Muscle layer of colon (tissue), 2 donors: ENCODE measurements around the gene ANKRD22.

Experiments used
- H3K27ac ChIP-seq: one replicate; pipeline ENCODE4 v1.7.0; 2013; ENCODE audit warnings: low read depth, mild to moderate bottlenecking, low read length, moderate library complexity
- H3K27me3 ChIP-seq, 2 donors: one replicate each; pipeline ENCODE4 v1.7.0; 2013; ENCODE audit warnings: low read length in 2 of 2, mild to moderate bottlenecking in 2 of 2; ENCODE audit not compliant: insufficient read depth in 2 of 2, control insufficient read depth in 1 of 2
- H3K36me3 ChIP-seq: one replicate; pipeline ENCODE4 v1.7.0; 2013; ENCODE audit warnings: mild to moderate bottlenecking, low read length; ENCODE audit not compliant: insufficient read depth
- H3K4me1 ChIP-seq: one replicate; pipeline ENCODE4 v1.7.0; 2013; ENCODE audit warnings: mild to moderate bottlenecking, low read length; ENCODE audit not compliant: insufficient read depth
- H3K4me3 ChIP-seq, 2 donors: one replicate each; pipeline ENCODE4 v1.7.0; 2013; ENCODE audit warnings: low read length in 2 of 2, low read depth in 1 of 2, mild to moderate bottlenecking in 1 of 2, moderate library complexity in 1 of 2
- H3K9ac ChIP-seq: one replicate; pipeline ENCODE4 v1.7.0; 2013; ENCODE audit warnings: low read length
- H3K9me3 ChIP-seq: one replicate; pipeline ENCODE4 v1.7.0; 2013; ENCODE audit warnings: mild to moderate bottlenecking, low read length
- donor health status: abdominal sarcoma.
- donor health status: Adenocarcinoma of cecum.

Gene ANKRD22

DNA sequence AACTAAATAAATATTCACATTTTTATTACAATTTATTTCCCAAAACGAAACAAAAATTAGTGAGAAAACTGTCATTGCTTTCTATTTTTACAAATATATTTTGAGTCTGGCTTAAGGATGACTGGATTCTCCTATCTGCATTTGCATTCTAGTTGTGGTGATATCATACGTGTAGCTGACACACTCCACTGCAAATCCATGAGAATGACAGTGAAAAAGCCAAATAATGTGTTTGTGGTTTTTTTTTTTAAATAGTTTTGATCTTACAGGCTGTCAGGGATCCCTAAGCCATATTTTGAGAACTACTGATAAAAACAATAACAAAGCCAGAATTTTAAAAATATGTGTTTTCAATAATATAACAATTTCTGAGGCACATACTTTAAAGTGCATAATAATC, 22.6 kb upstream of the ANKRD22 start:
- no peak overlapping the region for H3K27ac ChIP-seq
- H3K9ac ChIP-seq = no peak overlapping the region
- H3K4me1 ChIP-seq = no peaks in the 10 kb centered on the region
- H3K9me3 ChIP-seq = no peaks in the 10 kb centered on the region
- no peaks in the 10 kb centered on the region for H3K36me3 ChIP-seq
- no peak overlapping the region for H3K4me3 ChIP-seq
- H3K27me3 ChIP-seq = no peaks in the 10 kb centered on the region

DNA sequence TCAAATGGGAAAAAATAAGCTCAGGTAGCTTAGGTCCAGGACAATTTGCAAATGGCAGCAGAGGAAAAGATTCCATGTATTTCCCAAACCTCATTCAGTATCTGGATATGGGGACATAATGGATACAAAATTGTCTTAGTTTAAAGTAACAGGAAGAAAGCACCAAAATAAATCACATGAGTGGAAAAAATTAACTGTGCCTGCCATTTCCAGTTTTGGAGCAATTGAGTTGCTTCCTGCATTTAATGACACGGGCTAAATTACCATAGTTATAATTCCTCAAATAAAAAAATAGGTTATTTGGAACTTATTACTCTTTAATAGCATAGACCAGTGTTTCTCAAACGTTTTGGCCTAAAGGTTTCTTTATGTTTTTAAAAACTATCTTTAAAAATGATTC, 22.1 kb upstream of the ANKRD22 start:
- no peaks in the 10 kb centered on the region for H3K9me3 ChIP-seq
- no peak overlapping the region for H3K9ac ChIP-seq
- no peaks in the 10 kb centered on the region for H3K27me3 ChIP-seq
- H3K4me3 ChIP-seq = no peak overlapping the region
- H3K27ac ChIP-seq = no peak overlapping the region
- no peaks in the 10 kb centered on the region for H3K4me1 ChIP-seq
- H3K36me3 ChIP-seq = no peaks in the 10 kb centered on the region

DNA sequence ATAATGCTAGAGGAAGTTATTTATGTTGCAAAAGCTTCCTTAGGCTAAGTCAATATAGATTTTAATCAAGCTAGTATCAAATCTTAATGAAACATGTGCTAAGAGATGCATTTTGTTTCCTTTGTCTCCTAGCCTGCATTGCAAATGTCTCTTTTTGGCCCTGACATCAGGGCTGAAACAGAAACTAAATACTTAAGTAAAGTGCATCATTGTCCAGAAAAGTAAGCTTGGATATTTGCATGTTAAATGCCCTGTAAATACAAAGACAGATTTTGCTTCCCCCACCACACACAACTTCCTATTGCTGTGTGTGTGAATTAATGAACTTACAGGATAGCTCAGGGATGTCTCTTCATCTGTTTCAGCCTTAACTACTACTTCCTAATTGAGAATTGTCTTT, 18.4 kb upstream of the ANKRD22 start:
- Histone ChIP-seq H3K36me3 (no peaks in the 10 kb centered on the region), H3K27me3 (no peaks in the 10 kb centered on the region), H3K4me3 (no peak overlapping the region), H3K27ac (no peak overlapping the region), H3K9ac (no peak overlapping the region), H3K9me3 (no peaks in the 10 kb centered on the region), H3K4me1 (no peaks in the 10 kb centered on the region)

DNA sequence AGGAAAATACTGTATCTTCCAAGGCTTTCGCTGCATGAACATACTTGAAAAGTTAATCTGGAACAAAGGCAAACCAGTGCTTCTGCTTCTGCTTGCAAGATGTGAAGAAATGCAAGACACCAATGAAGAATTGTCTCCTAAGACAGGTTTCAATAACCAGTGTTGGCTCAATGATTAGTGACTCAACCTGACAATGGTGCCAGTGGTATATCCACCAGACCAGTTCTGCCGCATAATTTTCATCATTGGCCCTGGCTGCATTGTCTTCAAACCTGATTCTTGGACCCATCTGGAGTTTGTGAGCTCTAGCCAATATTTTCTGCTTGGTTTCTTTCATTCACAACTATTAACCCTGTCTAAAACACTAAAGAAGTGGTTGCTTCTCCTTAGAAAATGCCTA, 14.8 kb upstream of the ANKRD22 start:
- H3K27ac ChIP-seq = no peak overlapping the region
- H3K36me3 ChIP-seq = no peaks in the 10 kb centered on the region
- no peaks in the 10 kb centered on the region for H3K9me3 ChIP-seq
- no peaks in the 10 kb centered on the region for H3K4me1 ChIP-seq
- H3K27me3 ChIP-seq = no peaks in the 10 kb centered on the region
- H3K4me3 ChIP-seq = no peak overlapping the region
- H3K9ac ChIP-seq = no peak overlapping the region

DNA sequence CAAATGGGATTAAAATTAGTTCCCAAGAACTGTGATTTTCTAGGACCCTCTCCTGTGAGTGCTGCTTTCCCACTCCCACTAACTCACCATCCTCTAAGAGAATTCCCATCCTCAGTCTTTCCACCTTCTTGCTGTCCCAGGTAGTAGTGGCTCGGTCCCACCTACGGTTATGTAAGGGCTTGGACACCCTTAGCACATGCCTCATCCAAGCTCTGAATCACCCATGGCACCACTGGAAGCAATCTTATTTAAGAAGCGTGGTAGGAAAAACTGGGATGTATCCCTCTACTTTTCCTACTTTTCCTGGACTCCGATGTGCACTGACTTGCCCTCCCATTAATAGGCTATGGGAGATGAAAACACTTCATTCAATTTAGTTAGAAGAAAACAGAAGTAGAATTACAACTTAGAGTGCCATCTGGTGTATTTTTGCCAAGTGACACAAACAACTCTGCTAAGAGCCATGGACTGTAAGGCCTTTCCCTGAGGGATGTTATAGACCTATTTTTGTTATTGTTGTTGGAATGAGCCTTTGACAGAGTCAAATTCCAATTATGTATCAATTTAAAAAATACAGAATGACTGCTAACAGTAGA, 13.7 kb upstream of the ANKRD22 start:
- H3K9ac ChIP-seq = no peak overlapping the region
- H3K27me3 ChIP-seq = no peaks in the 10 kb centered on the region
- no peaks in the 10 kb centered on the region for H3K9me3 ChIP-seq
- H3K4me3 ChIP-seq = no peak overlapping the region
- no peak overlapping the region for H3K27ac ChIP-seq
- H3K4me1 ChIP-seq = no peaks in the 10 kb centered on the region
- H3K36me3 ChIP-seq = no peaks in the 10 kb centered on the region

DNA sequence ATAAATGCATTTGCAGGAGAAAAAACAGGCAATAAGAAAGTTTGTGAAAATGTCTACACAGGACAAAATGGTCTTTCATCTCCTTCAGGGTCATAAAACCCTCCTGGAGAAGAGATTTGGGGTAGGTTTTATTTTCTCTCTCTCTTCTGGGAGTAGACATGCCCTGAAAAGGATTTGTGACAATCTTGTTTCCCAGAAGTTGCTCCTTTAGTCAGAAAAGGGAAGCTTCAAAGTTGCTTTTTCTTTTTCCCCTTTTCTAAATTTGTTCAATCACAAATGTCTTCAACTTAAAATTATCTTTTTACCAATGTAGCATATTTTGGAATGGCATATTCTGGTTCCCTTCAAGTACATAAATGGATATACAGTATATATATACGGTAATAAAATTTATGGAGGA, 9.4 kb upstream of the ANKRD22 start:
- H3K27ac ChIP-seq = no peak overlapping the region
- no peaks in the 10 kb centered on the region for H3K27me3 ChIP-seq
- H3K36me3 ChIP-seq = no peaks in the 10 kb centered on the region

DNA sequence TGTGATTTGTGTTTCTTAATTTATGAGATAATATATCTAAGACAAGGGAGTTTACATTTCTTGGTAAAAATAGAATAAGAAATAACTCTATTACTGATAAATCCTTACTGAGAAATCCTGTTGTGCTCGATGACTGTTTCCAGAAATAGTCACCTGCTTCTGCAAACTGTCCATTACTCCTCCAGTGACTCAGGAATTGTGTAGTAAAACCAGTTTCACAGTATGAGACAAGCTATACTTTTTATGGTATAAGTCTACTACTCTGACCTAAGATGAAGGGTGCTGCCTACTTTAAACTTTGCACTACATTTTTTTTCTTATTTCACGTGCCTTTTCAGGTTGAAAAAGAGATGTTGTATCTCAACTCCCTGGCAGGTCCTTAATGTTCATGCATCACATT, 6.8 kb upstream of the ANKRD22 start:
- no peak overlapping the region for H3K9ac ChIP-seq
- no peaks in the 10 kb centered on the region for H3K9me3 ChIP-seq
- no peak overlapping the region for H3K27ac ChIP-seq
- H3K27me3 ChIP-seq = no peaks in the 10 kb centered on the region
- H3K36me3 ChIP-seq = no peaks in the 10 kb centered on the region
- no peak overlapping the region for H3K4me3 ChIP-seq
- H3K4me1 ChIP-seq = no peaks in the 10 kb centered on the region

More for the DNA sequence above, 9.4 kb upstream of the ANKRD22 start:
- H3K4me1 ChIP-seq = no peaks in the 10 kb centered on the region
- no peaks in the 10 kb centered on the region for H3K9me3 ChIP-seq
- no peak overlapping the region for H3K9ac ChIP-seq
- no peak overlapping the region for H3K4me3 ChIP-seq

DNA sequence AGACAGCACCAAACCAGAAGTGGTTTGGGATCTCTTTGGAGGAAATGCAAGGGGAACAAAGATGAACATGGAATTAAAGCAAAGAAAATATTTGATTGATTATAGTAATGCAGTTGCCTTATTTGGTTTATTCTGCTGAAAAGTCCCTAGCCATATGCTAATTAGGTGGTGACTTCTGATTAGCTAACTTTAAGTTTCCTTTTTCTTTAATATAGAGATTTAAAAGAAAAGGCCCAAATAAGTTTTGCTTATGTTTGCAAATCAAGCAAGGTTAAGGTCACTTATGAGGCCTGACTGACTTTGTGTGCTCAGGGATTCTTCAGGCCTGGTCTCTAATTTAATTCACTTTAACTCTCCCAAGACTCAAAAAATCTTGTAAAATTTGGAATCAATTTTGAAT, 6.2 kb upstream of the ANKRD22 start:
- no peaks in the 10 kb centered on the region for H3K36me3 ChIP-seq
- no peaks in the 10 kb centered on the region for H3K4me1 ChIP-seq
- H3K27ac ChIP-seq = no peak overlapping the region

DNA sequence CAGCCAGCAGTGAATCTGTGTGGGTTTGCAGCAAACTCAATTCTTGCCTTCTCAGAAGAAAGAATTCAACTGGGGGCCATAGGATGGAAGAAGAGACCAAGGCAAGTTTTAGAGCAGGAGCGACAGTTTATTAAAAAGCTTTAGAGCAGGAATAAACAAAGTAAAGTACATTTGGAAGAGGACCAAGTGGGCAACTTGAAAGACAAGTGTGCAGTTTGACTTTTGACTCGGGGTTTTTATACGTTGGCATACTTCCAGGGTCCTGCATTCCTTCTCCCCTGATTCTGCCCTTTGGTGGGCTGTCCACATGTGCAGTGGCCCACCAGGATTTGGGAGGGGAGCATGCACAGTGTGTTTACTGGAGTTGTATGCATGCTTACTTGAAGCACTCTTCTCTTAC, 3.0 kb upstream of the ANKRD22 start:
- Histone ChIP-seq H3K4me3 (no peak overlapping the region), H3K36me3 (no peaks in the 10 kb centered on the region), H3K9me3 (no peaks in the 10 kb centered on the region), H3K4me1 (no peaks in the 10 kb centered on the region), H3K27me3 (no peaks in the 10 kb centered on the region), H3K27ac (no peak overlapping the region), H3K9ac (no peak overlapping the region)

More for the DNA sequence above, 6.2 kb upstream of the ANKRD22 start:
- Histone ChIP-seq H3K9ac (no peak overlapping the region), H3K4me3 (no peak overlapping the region), H3K9me3 (no peaks in the 10 kb centered on the region), H3K27me3 (no peaks in the 10 kb centered on the region)

DNA sequence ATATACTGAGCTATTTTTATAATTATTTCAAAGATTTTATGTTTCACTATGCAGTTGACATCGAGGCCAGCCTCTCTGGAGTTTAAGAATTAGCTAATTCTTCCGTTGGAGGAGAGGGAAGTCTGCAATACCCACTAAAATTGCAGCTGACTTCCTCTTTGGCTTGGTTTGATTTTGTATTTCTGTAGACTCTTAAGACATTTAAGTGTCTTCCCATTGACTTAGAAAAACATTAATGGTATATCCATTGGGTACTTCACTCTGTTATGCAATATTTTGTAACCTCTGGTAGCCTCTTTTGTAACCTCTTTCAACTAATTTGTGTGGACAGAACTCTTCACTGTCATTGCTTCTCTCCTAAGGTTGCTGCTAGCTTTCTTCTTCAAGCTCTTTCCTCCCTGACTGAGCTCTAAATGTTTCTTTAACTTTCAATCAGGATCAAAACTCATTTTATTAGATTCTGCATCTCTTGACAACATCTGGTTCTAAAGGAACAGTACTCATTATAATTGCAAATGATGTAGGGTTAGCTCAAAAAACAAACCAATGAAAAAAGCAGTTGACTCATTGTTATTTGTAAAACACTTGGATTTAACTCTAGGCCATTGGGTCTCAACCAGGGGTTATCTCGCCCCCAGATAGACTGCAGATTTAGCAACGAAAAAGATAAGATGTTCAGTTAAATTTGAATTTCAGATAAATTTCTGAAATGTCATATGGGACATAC, 1.7 kb upstream of the ANKRD22 start:
- H3K27me3 ChIP-seq = no peaks in the 10 kb centered on the region
- H3K36me3 ChIP-seq = no peaks in the 10 kb centered on the region
- no peaks in the 10 kb centered on the region for H3K9me3 ChIP-seq
- H3K27ac ChIP-seq = no peak overlapping the region
- H3K4me3 ChIP-seq = no peak overlapping the region
- no peak overlapping the region for H3K9ac ChIP-seq
- H3K4me1 ChIP-seq = no peaks in the 10 kb centered on the region

DNA sequence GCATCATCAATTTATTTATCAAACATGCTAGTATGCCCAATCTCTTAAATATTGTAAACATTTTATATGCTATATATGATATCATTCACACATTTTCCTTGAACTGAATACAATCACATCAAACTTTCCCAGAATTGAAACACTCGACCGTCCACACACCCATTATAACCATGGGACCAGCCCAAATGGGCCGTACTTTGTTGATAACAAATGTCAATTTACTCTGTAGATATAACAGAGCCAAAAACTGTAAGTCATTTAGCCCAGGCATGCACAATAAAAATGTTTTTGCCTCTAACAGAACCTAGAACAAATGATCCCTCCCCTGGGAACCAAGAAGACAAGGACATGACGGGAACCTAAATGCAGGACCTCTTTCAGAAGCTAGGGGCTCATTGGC, 683 bp upstream of the ANKRD22 start:
- Histone ChIP-seq H3K9ac (no peak overlapping the region), H3K9me3 (no peaks in the 10 kb centered on the region), H3K4me3 (no peak overlapping the region), H3K36me3 (no peaks in the 10 kb centered on the region), H3K4me1 (no peaks in the 10 kb centered on the region), H3K27ac (no peak overlapping the region), H3K27me3 (no peaks in the 10 kb centered on the region)

DNA sequence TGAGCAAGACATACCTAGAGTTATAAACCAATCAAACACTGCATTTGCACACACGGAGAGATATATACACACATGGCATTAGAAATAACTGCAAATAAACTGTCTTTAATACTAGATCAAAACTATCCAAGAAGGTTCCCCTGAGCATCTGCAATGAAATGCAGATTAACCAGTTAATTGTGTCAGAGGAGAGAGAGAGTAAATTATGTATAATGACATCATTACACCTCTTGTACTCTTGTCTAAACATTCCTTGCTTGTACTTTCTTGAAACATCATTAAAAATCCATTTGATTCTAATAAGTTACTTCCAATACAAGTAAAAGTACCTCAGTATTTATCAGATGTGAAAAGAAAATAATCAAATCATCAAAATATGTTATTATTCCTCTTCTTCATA, 932 bp downstream of the ANKRD22 start:
- H3K36me3 ChIP-seq = no peaks in the 10 kb centered on the region
- no peaks in the 10 kb centered on the region for H3K9me3 ChIP-seq
- no peak overlapping the region for H3K27ac ChIP-seq
- H3K4me1 ChIP-seq = no peaks in the 10 kb centered on the region
- H3K27me3 ChIP-seq = no peaks in the 10 kb centered on the region
- H3K9ac ChIP-seq = no peak overlapping the region
- no peak overlapping the region for H3K4me3 ChIP-seq
